Measurements from ENCODE around the gene SMIM38.

SMIM38 gene

DNA sequence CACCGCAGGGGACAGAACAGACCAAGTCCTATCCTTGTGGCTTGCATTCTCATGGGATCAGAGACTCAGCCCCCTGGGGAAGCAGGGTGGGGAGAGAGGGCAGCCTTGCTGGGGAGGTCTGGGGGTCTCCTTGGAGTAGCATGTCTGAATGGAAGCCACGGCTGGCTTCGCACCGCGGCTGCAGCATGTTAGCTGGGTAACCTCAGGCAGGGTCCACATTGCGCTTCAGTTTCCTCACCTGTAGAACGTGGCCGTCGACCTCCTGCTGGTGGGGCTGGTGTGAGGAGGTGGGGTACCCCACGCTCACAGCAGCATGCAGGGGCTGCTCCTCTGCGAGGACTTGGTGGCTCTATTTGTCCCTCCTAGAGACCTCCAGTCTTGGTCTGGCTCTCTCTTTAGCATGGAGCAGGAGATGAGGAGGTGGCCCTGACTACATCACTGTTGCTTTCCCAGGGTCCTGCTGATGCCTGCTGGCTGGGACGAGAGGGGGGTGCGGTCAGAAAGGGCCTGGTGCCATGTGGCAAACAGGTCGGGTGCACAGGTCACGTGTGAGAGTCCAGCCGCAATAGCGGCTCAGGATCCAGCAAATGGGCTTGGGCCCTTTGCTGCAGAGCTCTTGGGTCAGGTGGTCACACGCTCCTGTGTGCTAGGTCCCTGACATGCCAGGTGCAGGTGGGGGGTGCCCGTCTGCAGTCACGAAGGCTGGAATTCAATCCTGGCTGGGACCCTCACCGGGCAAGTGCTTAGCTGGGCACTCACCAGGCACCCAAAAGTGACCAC, 35.4 kb upstream of the SMIM38 start:
- peak overlapping the region; percentile 63 for H2BK15ac ChIP-seq (ENCODE audit: low read length)
- H2AFZ ChIP-seq (ENCODE audit: low read length) = no peak overlapping the region
- no peak for DNase-seq (ENCODE audit: low spot score)
- no peak overlapping the region for H4K91ac ChIP-seq (ENCODE audit: low read depth, low read length, poor library complexity)
- peak overlapping the region; percentile 81 for H3K18ac ChIP-seq (ENCODE audit: low read length)
- no CpG with 5 or more reads among the region's 21 CpGs for WGBS, 2 donors (ENCODE audit: extremely low coverage in 2 of 2, insufficient read length in 2 of 2, insufficient replicate concordance in 1 of 2)
- H3K27me3 ChIP-seq (ENCODE audit: control insufficient read depth in 3 of 3, insufficient read depth in 3 of 3, low read depth in 1 of 3, low read length in 3 of 3) = peaks cover 0 to 11% (median 0%) of the 10 kb centered on the region in 3 experiments
- H3K9me3 ChIP-seq (replicated peaks in 1 of 2; ENCODE audit: control insufficient read depth in 2 of 2, insufficient read depth in 1 of 2, low read depth in 1 of 2, low read length in 2 of 2) = peaks cover 0 to 6% of the 10 kb centered on the region in 2 donors
- no peak overlapping the region for H3K4me3 ChIP-seq (ENCODE audit: low read length in 2 of 2)
- H3K23ac ChIP-seq (ENCODE audit: low read depth, low read length, poor library complexity) = peak overlapping the region; percentile 53
- no peaks in the 10 kb centered on the region for H3K79me1 ChIP-seq (ENCODE audit: low read depth, low read length)
- H3K4me2 ChIP-seq (ENCODE audit: insufficient read depth, low read length, poor library complexity, severe bottlenecking) = no peak overlapping the region
- H3K27ac ChIP-seq (replicated peaks; ENCODE audit: low read length) = no peak overlapping the region
- H2AK5ac ChIP-seq (ENCODE audit: low read depth, low read length) = peak overlapping the region; percentile 79
- H2BK5ac ChIP-seq (ENCODE audit: low read length) = peak overlapping the region; percentile 32
- no peak overlapping the region for H3K4ac ChIP-seq (ENCODE audit: low read length)
- H3K36me3 ChIP-seq (replicated peaks in 1 of 2; ENCODE audit: control insufficient read depth in 2 of 2, insufficient read depth in 2 of 2, low read length in 2 of 2) = no peaks in the 10 kb centered on the region
- H4K8ac ChIP-seq (ENCODE audit: low read depth, low read length) = no peak overlapping the region
- H2BK120ac ChIP-seq (ENCODE audit: low read depth, low read length) = no peak overlapping the region
- H3K14ac ChIP-seq (ENCODE audit: low read length) = no peak overlapping the region
- H3K4me1 ChIP-seq (ENCODE audit: control insufficient read depth in 2 of 2, insufficient read depth in 1 of 2, low read depth in 1 of 2, low read length in 2 of 2) = peaks cover 20 to 35% of the 10 kb centered on the region in 2 donors
- no peak overlapping the region for H3K9ac ChIP-seq (ENCODE audit: low read depth, low read length, poor library complexity)
- H2BK12ac ChIP-seq (ENCODE audit: low read length) = no peak overlapping the region

DNA sequence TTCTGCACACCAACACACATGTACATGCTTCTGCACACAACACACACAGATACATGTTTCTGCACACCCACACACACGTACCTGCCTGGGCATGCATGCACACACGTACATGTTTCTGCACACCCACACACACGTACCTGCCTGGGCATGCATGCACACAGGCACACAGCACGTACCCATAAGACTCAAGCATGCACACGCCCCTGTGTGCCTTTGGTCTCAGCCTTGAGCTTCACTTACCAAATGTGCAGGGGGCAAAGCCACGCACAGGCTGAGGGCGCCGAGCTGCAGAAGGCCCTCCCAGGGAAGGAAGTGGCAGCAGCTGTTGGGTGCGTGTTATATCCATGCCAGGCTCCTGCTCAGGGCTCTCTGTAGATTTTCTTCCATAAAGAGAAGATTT, 34.7 kb upstream of the SMIM38 start:
- Histone ChIP-seq H3K4ac (ENCODE audit: low read length) (peak overlapping the region; percentile 60), H3K18ac (ENCODE audit: low read length) (no peak overlapping the region), H2BK5ac (ENCODE audit: low read length) (peak overlapping the region; percentile 32), H3K36me3 (replicated peaks in 1 of 2; ENCODE audit: control insufficient read depth in 2 of 2, insufficient read depth in 2 of 2, low read length in 2 of 2) (no peaks in the 10 kb centered on the region), H3K27ac (replicated peaks; ENCODE audit: low read length) (no peak overlapping the region), H2BK12ac (ENCODE audit: low read length) (no peak overlapping the region), H3K14ac (ENCODE audit: low read length) (peak overlapping the region; percentile 77), H2BK15ac (ENCODE audit: low read length) (no peak overlapping the region), H2AK5ac (ENCODE audit: low read depth, low read length) (peak overlapping the region; percentile 90), H4K8ac (ENCODE audit: low read depth, low read length) (no peak overlapping the region), H3K4me2 (ENCODE audit: insufficient read depth, low read length, poor library complexity, severe bottlenecking) (no peak overlapping the region), H3K4me3 (ENCODE audit: low read length in 2 of 2) (peak overlapping the region in 1 of 2 donors; percentile 4), H3K4me1 (ENCODE audit: control insufficient read depth in 2 of 2, insufficient read depth in 1 of 2, low read depth in 1 of 2, low read length in 2 of 2) (peaks cover 18 to 28% of the 10 kb centered on the region in 2 donors), H3K9ac (ENCODE audit: low read depth, low read length, poor library complexity) (peak overlapping the region; percentile 39), H2BK120ac (ENCODE audit: low read depth, low read length) (no peak overlapping the region), H2AFZ (ENCODE audit: low read length) (no peak overlapping the region), H3K79me1 (ENCODE audit: low read depth, low read length) (no peaks in the 10 kb centered on the region), H3K27me3 (ENCODE audit: control insufficient read depth in 3 of 3, insufficient read depth in 3 of 3, low read depth in 1 of 3, low read length in 3 of 3) (peaks cover 0 to 11% (median 0%) of the 10 kb centered on the region in 3 experiments), H4K91ac (ENCODE audit: low read depth, low read length, poor library complexity) (no peak overlapping the region), H3K23ac (ENCODE audit: low read depth, low read length, poor library complexity) (peak overlapping the region; percentile 92), H3K9me3 (replicated peaks in 1 of 2; ENCODE audit: control insufficient read depth in 2 of 2, insufficient read depth in 1 of 2, low read depth in 1 of 2, low read length in 2 of 2) (peaks cover 0 to 6% of the 10 kb centered on the region in 2 donors)
- no peak for DNase-seq (ENCODE audit: low spot score)
- no CpG with 5 or more reads among the region's 9 CpGs for WGBS, 2 donors (ENCODE audit: extremely low coverage in 2 of 2, insufficient read length in 2 of 2, insufficient replicate concordance in 1 of 2)

DNA sequence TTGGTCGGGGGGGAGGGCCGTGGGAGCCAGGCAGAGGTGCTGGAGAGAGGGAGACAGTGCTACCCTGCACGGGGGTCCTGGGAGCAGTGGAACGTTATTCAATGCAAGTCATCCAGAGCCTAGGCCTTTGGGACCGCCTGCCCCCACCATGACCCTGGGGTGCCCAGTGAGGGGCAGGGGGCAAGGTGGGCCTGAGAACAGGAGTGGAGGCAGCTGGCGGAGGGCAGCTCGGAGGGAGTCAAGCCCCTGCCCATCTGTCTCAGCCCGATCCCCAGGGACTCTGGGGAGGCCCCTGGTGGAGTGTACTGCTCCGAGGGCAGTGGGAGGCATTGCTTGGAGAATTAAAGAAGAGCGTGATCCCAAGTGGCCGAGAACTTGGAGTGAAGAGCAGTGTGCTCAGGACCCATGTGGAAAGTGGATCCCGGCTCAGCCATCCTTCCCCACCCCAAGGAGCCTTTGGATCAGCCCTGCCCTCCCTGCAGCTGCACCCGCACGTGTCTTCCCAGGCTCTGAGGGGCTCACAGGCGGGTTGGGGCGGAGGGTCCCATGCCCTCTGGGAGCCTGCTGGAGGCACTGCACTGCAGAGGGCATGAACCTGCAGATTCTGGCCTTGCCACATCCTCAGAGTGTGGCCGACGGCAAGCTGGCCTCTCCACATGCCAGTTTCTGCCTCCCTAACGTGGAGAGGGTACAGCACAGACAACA, 34.0 kb upstream of the SMIM38 start:
- H3K4me2 ChIP-seq (ENCODE audit: insufficient read depth, low read length, poor library complexity, severe bottlenecking) = no peak overlapping the region
- no peaks in the 10 kb centered on the region for H3K79me1 ChIP-seq (ENCODE audit: low read depth, low read length)
- no peaks in the 10 kb centered on the region for H3K36me3 ChIP-seq (replicated peaks in 1 of 2; ENCODE audit: control insufficient read depth in 2 of 2, insufficient read depth in 2 of 2, low read length in 2 of 2)
- H3K27me3 ChIP-seq (ENCODE audit: control insufficient read depth in 3 of 3, insufficient read depth in 3 of 3, low read depth in 1 of 3, low read length in 3 of 3) = peaks cover 0 to 7% (median 0%) of the 10 kb centered on the region in 3 experiments
- H3K18ac ChIP-seq (ENCODE audit: low read length) = peak overlapping the region; percentile 89
- H3K23ac ChIP-seq (ENCODE audit: low read depth, low read length, poor library complexity) = peak overlapping the region; percentile 52
- DNase-seq (ENCODE audit: low spot score) = no peak
- no peak overlapping the region for H3K4ac ChIP-seq (ENCODE audit: low read length)
- no peak overlapping the region for H4K8ac ChIP-seq (ENCODE audit: low read depth, low read length)
- WGBS, 2 donors (ENCODE audit: extremely low coverage in 2 of 2, insufficient read length in 2 of 2, insufficient replicate concordance in 1 of 2) = no CpG with 5 or more reads among the region's 19 CpGs
- peak overlapping the region; percentile 54 for H2BK5ac ChIP-seq (ENCODE audit: low read length)
- peaks cover 0 to 6% of the 10 kb centered on the region in 2 donors for H3K9me3 ChIP-seq (replicated peaks in 1 of 2; ENCODE audit: control insufficient read depth in 2 of 2, insufficient read depth in 1 of 2, low read depth in 1 of 2, low read length in 2 of 2)
- peak overlapping the region; percentile 29 for H2BK120ac ChIP-seq (ENCODE audit: low read depth, low read length)
- H2BK15ac ChIP-seq (ENCODE audit: low read length) = peak overlapping the region; percentile 40
- H2AFZ ChIP-seq (ENCODE audit: low read length) = no peak overlapping the region
- no peak overlapping the region for H3K14ac ChIP-seq (ENCODE audit: low read length)
- H2AK5ac ChIP-seq (ENCODE audit: low read depth, low read length) = peak overlapping the region; percentile 90
- peak overlapping the region in 1 of 2 donors; percentile 36 for H3K4me3 ChIP-seq (ENCODE audit: low read length in 2 of 2)
- peak overlapping the region; percentile 33 for H2BK12ac ChIP-seq (ENCODE audit: low read length)
- no peak overlapping the region for H3K27ac ChIP-seq (replicated peaks; ENCODE audit: low read length)
- peaks cover 14 to 26% of the 10 kb centered on the region in 2 donors for H3K4me1 ChIP-seq (ENCODE audit: control insufficient read depth in 2 of 2, insufficient read depth in 1 of 2, low read depth in 1 of 2, low read length in 2 of 2)
- no peak overlapping the region for H4K91ac ChIP-seq (ENCODE audit: low read depth, low read length, poor library complexity)
- no peak overlapping the region for H3K9ac ChIP-seq (ENCODE audit: low read depth, low read length, poor library complexity)

DNA sequence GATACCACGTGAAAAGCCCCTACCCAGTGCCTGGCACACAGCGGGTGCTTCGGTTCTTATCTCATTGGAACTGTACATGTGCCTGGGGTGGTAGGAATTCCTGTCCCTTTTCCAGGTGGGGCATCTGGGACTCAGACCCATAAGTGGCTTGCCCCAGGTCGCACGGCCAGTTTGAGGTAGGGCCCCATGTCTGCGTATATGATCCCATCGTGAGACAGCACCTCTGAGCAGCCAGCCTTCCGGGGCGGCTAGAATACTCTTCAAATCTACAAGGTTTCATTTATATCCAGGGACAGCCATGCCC, 33.5 kb upstream of the SMIM38 start:
- Histone ChIP-seq H3K27me3 (ENCODE audit: control insufficient read depth in 3 of 3, insufficient read depth in 3 of 3, low read depth in 1 of 3, low read length in 3 of 3) (peaks cover 0 to 2% (median 0%) of the 10 kb centered on the region in 3 experiments), H2BK15ac (ENCODE audit: low read length) (peak overlapping the region; percentile 40), H3K4me2 (ENCODE audit: insufficient read depth, low read length, poor library complexity, severe bottlenecking) (no peak overlapping the region), H2BK120ac (ENCODE audit: low read depth, low read length) (peak overlapping the region; percentile 29), H3K18ac (ENCODE audit: low read length) (peak overlapping the region; percentile 89), H3K9me3 (replicated peaks in 1 of 2; ENCODE audit: control insufficient read depth in 2 of 2, insufficient read depth in 1 of 2, low read depth in 1 of 2, low read length in 2 of 2) (peaks cover 0 to 6% of the 10 kb centered on the region in 2 donors), H3K4ac (ENCODE audit: low read length) (no peak overlapping the region), H4K8ac (ENCODE audit: low read depth, low read length) (no peak overlapping the region), H3K9ac (ENCODE audit: low read depth, low read length, poor library complexity) (no peak overlapping the region), H3K4me1 (ENCODE audit: control insufficient read depth in 2 of 2, insufficient read depth in 1 of 2, low read depth in 1 of 2, low read length in 2 of 2) (peaks cover 14 to 26% of the 10 kb centered on the region in 2 donors), H3K14ac (ENCODE audit: low read length) (no peak overlapping the region), H2BK5ac (ENCODE audit: low read length) (peak overlapping the region; percentile 54), H4K91ac (ENCODE audit: low read depth, low read length, poor library complexity) (no peak overlapping the region), H2AFZ (ENCODE audit: low read length) (no peak overlapping the region), H3K79me1 (ENCODE audit: low read depth, low read length) (no peaks in the 10 kb centered on the region), H2BK12ac (ENCODE audit: low read length) (peak overlapping the region; percentile 33), H2AK5ac (ENCODE audit: low read depth, low read length) (peak overlapping the region; percentile 90), H3K27ac (replicated peaks; ENCODE audit: low read length) (no peak overlapping the region), H3K4me3 (ENCODE audit: low read length in 2 of 2) (peak overlapping the region in 1 of 2 donors; percentile 36), H3K36me3 (replicated peaks in 1 of 2; ENCODE audit: control insufficient read depth in 2 of 2, insufficient read depth in 2 of 2, low read length in 2 of 2) (no peaks in the 10 kb centered on the region), H3K23ac (ENCODE audit: low read depth, low read length, poor library complexity) (no peak overlapping the region)
- no CpG with 5 or more reads among the region's 9 CpGs for WGBS, 2 donors (ENCODE audit: extremely low coverage in 2 of 2, insufficient read length in 2 of 2, insufficient replicate concordance in 1 of 2)
- no peak for DNase-seq (ENCODE audit: low spot score)
